HG02981 (cell line): ENCODE measurements around the gene VSIG2.

ENCODE experiments used
- ATAC-seq: cut with Tn5 transposase; IDR thresholded peaks from one replicate; pipeline ENCODE4 v1.9.1; 2021; ENCODE audit warnings: mild to moderate bottlenecking, moderate library complexity; ENCODE audit not compliant: unreplicated experiment

VSIG2 gene

DNA sequence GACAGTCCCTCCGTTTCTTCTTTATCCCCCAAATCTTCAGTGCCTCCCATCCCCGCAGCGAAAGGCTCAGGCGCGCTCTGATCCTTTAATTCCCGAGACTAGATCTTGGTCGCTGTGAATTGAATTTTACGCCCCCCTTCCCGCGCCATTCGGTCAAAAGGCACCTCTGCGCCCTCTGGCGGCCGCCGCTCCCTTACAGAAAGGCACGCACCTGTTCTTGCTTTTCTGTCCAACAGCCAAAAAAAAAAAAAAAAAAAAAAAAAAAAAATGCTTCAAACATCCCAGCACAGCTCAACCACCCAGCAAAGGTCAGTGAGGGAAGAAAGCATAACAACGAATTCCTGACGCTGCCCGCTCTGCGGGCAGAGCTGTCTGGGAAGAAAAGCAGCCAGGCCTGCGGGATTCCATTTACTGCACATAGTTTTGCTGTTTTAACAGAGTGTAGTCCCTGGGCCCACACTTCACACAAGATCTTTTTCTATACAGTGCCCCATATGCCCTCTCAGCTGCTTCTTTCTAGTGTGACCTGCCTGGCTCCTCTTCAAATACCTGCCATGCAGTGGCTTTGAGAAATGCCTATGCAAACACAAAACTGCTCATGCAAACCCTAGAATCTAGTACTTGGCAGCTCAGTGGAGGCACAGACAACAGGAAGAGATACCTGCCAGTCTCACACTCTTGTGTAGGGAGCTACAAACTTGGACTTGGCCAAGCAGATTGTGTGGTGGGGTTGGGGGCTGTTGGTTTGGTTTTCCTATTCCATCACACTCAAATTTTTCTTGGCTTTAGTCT lies 11.3 kb upstream of the VSIG2 start:
- ATAC-seq, result no peak

DNA sequence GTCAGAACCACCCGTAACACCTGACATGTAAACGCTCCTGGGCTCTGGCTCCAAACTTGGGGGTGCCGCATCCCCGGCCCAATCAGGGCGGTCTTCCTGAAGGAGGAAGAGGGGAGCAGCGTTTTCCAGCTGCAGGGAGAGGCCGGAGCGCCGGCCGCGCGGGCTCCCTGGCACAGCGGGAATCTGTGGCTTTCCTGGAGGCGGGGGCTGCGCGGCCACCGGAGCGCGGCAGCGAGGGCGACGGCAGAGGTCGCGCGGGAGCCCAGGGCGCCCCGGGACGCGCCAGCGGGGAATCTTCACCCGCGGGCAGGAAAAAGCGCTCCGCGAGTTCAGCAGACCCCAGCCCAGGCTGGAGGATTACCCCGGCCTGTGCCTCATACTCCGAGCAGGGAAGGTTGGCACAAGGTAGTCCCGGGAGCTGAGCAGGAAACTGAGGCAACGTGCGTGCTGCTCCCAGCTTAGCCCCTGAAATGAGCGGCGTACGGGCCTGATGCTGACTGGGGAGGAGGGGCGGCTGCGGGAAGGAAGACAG lies 10.6 kb upstream of the VSIG2 start:
- peak; percentile 5 for ATAC-seq

DNA sequence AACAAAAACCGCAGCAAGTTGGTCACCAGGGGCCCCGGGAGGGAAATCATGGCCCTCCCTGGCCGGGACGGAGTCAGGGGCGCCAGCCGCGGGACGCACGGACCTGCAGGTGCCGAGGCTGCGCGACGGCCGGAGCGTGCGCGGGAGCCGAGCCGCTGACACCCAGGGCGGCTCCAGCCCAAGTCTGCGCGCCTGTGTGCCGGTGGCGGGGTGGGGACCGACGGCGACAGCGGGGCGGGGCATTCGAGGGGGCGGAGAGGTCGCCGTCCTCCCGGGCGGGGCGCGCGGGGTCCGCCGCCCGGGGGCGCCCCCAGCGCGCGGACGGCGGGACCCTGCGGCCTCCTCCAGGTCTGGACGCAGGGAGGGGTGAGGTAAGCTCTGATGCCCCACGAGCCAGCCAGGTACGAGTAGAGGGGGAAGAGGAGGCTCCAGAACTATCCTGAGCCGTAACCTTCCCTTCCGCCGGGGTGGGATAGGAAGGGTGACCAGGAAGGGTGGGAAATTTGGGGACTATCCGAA lies 10.1 kb upstream of the VSIG2 start, which contains the start of gene ESAM:
Gene ESAM (minus strand): TSS at position 186 of the 519 bp plus-strand sequence. CDS start 136 bp downstream, at position 50.
- peak; percentile 60 for ATAC-seq

DNA sequence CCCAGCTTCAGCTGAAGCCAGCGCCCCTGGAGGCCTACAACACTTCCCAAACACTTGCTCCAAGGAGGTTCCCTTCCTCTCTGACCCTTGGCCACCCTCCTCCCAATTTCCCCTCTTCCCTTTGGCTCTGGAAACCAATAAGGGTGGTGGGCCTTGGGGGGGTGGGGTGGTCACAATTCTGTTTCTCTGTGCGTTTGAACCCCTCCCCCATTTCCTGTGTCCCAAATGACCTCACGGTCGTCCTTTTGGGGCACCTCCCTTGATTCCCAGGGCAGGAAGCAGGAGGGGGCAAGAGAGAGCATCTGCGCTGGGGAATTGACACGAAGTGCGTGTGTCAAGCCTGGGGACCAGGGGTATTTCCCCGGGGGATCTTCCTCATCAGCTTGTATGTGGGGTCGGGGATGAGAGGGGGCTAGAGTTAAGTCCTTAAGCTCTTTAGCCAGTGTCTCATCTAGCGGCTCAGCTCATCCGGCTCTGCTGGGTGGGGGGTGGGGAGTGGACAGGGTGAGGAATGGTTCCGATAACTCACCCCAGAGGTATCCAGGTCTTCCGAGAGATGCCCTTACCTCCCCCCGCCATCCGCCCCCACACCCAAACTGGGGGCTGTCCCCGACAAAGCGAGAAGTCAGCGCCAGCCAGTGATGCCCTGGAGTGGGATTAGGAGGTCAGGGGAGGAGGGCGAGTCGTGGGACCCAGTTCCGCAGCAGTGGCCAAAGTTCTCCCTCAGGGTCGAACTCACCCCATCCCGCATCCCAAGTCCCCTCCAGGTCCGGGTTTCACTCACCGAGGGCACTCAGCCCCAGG lies 9.4 kb upstream of the VSIG2 start:
- ATAC-seq, result no peak

DNA sequence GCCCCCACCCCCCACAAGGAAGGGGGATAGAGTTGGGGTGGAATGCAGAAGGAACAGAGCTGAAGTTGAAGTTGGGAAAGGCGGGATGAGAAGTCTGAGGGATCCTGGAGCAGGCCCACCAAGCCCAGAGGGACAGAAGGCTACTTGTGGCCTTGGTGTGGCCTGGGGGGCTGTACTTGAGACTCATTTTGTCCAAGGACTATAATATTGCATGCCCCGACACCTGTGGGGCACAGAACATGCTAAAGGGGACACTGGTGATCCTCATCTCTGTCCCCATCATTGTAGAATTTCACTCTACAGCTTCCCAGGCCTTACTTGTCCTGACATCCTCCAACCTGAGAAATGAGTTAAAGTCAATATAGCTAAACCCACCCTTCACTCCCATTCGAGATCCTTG lies 8.8 kb upstream of the VSIG2 start:
- ATAC-seq, result no peak

DNA sequence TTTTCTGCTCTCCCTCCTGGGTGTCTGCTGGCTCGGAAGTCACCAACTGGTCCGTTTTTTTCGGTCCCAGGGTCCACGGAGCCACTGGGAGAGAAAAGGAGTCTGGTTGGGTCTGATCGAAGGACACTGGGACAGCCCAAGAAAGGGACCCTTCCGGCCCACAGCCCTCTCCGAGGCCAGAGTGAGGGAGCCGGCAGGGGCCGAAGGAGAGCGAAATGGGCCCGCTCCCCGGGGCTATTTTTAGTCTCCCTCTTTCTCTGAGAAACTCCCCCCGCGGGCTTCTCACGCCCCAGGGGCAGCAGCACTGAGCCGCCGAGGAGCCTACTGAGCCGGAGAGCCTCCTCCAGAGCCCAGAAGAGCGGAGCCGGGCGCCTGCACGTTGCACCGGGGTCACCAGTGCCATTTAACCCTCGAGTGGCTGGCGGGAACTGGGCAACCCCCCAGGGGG lies 8.2 kb upstream of the VSIG2 start:
- ATAC-seq, result peak; percentile 24

DNA sequence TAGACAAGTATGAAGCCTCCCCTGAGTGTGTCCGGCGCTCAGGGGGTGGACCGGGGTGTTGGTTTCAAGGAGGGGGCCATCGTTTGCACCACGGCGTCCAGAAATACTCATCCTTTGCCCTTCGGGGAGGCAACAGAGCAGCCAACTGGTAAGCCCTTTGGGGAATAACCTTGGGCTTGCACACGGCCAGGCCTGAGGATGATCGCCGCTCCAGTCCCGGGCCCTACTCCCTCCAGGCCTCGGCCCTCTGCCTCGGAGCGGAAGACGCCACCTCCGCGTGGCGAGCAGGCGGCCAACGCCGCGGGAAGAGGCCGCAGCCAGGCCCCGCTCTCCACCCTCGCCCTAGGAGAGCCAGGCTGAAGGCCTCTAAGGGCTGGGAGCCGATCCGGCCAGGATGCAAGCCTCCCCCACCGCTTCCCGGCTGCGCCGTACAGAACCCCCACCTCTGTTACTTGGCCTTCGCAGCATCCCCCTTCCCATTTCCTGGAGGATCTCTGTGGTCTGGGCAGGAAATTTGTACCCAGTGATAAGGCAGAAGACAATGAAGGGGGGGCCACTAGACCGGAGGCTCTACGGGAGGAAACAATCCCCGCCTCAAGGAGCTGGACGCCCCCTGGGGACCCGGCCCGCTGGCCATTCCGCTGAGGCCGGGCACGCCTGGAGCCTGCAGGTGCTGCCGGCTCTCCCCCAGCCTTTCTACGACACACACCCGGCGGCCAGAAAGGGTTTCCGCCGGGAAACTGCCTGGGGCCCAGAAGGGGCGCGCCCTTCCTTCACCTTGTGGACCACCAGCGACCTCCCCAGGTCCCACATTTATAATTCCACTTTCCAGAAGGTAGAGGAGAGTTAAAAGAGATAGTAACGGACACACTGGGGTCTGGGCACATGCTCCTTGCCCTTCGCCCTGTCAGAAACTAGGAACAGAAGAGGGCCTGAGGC lies 7.5 kb upstream of the VSIG2 start:
- ATAC-seq, result no peak

DNA sequence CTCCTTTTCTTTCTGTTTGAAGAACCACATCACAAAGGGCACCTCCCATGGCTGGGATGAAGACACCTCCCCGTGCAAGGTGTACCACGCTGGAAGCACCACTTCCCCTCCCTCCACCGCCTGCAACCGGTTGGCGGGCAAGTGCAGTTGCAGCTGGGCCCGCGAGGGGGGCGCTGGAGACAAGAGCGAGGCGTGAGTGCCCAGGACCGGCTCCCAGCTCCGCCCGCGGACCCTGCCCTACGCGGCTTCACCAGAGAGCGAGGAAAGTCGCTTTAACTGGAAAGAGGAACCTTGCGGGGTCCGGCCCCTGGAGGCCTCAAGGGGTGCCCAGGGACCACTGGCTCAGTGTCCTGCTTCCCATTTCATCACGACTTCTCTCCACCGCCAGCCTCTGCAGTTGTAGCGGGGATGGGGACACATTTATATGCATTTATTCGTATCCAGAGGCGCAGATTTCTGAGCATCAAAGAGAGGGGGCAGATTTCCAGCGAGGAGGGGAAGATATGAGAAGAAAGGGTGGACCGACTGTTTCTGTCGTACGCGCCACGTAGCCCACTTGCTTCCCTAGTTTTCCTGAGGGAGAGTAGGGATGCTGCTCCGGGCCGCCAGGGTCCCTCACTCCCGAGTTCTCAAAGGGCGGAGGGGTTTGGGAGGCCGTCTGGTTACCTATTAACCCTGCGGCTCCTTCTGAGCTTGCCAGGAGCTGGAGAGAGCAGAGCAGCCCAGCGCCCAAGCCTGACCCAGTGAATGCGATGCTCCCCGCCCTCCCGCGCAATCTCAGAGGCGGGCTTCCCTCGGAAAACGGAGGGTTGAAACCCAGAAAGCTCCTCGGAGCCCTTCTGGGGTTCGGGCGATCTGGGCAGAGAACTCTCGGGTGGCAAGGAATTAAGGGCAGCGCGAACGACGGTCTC lies 6.6 kb upstream of the VSIG2 start:
- peak; percentile 57 for ATAC-seq

DNA sequence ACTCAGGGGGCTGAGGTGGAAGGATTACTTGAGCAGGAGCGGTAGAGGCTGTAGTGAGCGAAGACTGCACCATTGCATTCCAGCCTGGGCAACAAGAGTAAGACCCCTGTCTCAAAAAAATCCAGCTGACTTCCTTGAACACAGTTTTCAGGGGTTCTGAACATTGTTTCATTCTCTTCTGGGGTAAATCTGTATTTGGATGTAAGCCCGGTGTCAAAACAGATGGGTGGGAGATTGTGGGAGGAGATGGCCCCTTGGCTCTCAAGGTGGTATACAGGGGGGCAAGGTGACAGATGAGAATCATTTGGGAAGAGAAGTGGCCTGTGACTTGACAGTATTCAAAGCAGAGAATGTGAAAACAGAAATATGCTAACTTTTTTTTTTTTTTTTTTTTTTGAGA lies 5.3 kb upstream of the VSIG2 start:
- ATAC-seq, result no peak

DNA sequence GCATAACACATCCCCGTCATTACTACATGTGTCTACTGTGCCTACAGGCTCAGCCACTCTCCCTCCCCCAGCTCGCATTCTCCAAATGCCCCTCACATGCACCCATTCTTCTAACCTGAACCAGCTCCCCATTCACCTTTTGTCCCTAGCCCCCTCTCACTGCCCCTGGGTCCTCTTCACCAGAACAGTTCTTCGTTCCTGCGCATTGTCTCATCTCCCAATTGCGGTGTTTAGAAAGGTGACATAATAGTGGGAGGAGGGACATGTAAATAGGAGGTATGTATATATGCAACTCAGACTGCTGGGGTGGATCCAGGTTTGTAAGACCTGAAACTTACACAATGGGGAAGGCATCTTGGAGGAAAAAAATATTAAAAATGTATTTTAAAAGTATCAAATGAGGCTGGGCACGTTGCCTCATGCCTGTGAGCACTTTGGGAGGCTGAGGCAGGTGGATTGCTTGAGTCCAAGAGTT lies 4.7 kb upstream of the VSIG2 start:
- ATAC-seq, result no peak

DNA sequence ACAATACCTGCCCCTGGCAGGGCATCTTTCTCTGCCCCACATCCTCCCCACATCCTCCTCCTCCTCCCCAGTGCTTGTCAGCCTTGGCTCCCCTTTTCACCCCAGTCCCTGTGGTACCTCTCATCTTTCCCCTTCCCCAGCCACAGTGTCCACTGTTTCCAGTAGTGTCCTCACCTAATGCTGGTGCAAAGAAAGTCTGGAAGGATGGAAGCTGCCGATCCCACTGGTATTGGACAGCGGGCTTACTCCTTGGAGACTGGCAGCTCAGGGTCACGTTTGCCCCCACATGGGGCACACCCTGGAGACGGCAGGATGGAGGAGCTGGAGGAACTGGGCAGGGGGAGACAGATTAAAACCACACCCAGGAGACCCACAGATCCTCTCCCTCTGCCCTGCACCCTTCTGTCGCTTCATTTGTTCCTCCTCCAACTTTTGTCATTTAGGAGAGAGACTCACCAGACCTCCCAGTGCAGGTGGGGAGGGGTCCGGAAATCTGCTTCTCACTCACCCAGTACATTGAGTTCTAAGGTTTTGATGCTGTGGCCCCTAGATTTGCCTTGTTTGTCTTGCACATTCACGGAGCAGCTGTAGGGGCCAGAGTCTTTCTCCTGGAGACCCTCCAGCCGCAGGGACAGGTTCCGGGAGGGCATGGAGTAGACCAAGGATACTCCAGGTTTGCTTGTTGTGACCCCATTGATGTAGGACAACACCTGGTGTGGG lies 4.1 kb upstream of the VSIG2 start:
- ATAC-seq, result no peak

DNA sequence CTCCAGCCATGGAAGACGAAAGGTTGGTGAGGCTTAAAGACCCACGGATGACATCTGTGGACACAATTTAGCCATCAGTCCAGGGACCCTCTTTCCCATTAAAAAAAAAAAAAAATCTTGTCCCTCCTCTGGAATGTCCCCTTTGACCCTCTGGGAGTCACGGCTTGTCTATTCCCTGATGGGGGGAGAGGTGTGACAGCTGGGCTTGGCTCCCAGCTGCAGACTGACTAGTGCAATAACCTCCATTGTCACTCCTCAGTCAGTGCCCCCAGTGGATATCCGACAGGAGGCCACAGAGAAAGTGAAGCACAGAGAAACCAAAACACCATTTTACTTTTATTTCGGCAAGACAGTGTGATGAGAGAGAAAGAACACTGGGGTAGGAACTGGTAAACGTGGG lies 2.7 kb upstream of the VSIG2 start:
- no peak for ATAC-seq

DNA sequence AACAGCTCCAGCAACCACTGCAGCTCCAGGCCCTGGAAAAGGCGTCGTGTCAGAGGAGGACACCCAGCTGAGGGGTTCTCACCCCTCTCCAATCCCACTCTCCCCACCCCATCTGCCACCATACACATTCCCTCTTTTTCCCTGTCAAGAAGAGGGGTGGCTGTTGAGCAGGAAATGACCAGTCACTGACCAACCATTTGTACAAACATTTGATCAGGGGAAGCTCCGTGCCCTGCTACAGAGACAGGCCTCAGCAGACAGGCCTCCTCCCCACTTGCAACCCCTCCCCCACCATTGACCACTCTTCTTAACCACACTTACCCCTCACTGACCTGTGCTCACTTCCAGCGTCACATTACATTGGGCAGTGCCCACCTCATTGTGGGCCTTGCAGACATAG lies 2.3 kb upstream of the VSIG2 start:
- no peak for ATAC-seq

DNA sequence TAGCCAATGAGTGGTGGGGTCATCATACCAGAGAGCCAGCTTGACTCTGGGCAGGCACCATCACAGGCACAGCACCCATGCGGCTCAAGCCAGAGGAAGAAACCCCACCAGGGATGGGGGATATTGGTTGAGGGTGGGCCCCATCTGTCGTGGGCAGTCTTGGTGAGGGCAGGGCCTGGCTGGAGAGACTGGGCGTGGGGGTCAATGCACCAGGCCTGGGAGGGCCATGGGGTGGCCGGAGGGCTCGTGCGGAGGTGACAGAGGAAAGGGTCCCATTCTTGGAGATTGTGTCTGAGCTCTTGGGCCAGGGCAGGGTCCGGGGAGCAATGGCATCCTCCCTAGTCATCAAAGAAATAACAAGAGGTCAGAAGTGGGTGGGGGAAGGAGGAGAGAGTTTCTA lies 1.6 kb upstream of the VSIG2 start:
- no peak for ATAC-seq

DNA sequence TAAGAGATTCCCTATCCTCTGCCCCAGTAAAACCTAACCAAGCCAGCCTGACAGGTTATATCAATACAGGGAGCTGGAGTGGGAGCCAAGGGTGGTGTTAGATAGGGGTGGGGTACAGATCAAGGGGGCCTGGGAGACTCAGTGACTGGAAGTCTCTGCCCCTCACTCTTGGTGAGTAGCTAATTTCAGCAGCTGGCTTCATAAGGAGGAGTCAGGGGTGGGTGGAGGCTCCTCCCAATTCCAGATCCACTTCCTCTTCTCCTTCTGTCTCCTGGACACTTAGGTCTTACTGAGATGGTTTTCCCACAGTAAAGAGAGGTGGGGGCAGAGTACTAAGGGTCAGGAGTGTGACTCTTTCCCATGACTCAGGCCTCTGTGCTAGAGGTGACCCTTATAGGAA lies 1.1 kb upstream of the VSIG2 start:
- no peak for ATAC-seq

DNA sequence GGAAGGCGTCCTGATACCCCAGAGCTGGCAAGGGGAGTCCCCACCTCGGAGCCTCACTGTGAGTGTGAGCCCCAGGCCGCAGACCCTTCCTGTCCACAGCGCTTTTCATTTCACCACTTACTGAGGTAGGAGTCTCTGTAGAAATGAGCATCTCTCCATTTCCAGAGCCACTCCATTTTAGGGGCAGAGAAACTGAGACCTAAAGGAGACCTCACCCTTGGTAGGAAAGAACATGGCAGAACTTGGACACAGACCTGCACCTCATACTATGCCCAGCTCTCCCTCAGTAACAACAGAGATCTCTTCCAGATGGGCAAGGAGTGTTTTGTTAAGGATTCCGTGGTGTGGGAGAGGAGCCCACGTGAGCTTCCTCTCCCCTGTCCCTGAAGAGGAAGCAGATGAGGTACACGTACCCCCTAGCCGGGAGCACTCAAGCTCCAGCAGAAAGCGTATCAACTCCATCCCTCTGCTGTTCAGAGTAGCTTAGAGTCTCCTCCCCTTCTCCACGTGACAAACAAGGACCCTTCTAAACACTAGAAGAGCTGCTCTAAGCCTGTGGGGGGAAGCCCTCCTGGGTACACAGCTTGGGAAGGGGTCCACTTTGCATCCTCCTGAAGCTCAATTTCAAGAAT lies 532 bp upstream of the VSIG2 start:
- no peak for ATAC-seq

DNA sequence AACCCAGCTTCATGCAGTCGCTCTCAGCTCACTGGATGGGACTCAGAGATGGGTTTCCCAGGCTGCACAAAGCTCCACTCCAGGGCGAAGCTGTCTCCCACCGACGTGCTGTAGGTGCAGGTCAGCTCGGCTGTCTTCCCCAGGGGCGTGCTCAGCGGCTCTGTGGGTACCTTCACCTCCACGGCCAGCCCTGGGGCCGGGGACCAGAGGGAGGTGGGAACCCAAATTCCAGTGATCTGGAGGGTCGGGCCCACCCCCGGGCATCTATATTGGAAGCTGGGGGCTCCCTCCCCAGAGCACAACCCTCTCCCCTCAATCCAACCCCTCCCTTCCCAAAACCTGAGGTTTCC lies 689 bp downstream of the VSIG2 start:
- no peak for ATAC-seq

DNA sequence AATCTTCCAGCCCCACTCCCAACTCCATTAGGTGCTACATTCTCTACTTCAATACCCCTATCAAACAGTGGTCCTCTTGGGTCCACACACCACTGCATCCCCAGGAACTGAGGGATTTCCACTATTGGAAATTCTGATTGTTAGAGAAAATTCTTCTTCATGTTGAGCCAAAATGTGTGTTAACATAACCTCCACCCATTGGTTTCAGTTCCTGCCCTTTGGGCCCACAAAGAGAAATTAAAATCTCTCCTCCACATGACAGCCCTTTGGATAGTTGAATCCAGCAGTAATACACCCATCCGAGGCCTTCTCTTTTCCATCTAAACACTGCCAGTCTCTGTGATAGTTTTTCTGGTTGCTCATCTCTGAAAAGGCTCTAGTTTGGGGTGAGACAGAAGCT lies 2.1 kb downstream of the VSIG2 start:
- no peak for ATAC-seq
